ENCODE results near the gene PEDS1.

GRCh38 chr20:50151034-50151743 lies 2.3 kb downstream of the PEDS1 start:
- TF ChIP-seq CTCF (IDR thresholded peaks at IDR 0.05) = no peak
- TF ChIP-seq POLR2A (IDR thresholded peaks at IDR 0.05) = no peak
- no peak for TF ChIP-seq EP300 (IDR thresholded peaks at IDR 0.05)

Data from ovary (tissue), 3 donors.